ENCODE data around the gene UBTD2.
A peak's percentile ranks its signal among the peaks of the same experiment; 100 is the strongest.
"Not testable (repeated sequence)": the region's sequence is repeated elsewhere in the genome, so short reads cannot be mapped to it uniquely, and the experiment has no call there.

Gene UBTD2, protein sequence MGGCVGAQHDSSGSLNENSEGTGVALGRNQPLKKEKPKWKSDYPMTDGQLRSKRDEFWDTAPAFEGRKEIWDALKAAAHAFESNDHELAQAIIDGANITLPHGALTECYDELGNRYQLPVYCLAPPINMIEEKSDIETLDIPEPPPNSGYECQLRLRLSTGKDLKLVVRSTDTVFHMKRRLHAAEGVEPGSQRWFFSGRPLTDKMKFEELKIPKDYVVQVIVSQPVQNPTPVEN

GRCh38 chr5:172283020-172283861 lies at the start of gene UBTD2:
TSS of gene UBTD2 (minus strand) at chr5:172283764. CDS start at chr5:172283665, 99 bp downstream.
- DNase-seq, result peak; percentile 78

GRCh38 chr5:172326901-172327300 lies 43.3 kb upstream of the UBTD2 start:
- not testable (repeated sequence) for DNase-seq

GRCh38 chr5:172325452-172325851 lies 41.9 kb upstream of the UBTD2 start:
- DNase-seq, result no peak

- peak; percentile 77 for DNase-seq
Observed at GRCh38 chr5:172322028-172322965, 38.7 kb upstream of the UBTD2 start.

DNA sequence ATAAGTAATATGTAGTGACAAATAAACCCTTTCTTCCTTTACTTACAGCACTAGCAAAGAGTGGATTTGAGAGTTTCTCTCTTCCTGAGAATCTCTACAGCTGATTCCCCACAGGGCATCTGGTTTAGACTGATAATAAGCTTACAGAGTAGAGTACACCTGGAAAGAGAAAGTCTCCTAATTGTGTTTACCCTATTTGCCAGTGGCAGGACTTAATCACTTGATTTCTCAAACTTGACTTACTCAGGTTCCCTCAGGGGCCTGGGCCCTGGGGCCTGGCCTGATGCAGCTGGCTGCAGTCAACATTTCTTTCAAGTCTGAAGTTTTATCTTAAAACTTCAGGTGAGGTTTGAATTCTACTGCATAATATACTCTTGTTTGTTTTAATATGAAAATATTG lies 38.0 kb upstream of the UBTD2 start:
- DNase-seq, result no peak

- no peak for DNase-seq
Observed at GRCh38 chr5:172319708-172320441, 36.3 kb upstream of the UBTD2 start.

DNA sequence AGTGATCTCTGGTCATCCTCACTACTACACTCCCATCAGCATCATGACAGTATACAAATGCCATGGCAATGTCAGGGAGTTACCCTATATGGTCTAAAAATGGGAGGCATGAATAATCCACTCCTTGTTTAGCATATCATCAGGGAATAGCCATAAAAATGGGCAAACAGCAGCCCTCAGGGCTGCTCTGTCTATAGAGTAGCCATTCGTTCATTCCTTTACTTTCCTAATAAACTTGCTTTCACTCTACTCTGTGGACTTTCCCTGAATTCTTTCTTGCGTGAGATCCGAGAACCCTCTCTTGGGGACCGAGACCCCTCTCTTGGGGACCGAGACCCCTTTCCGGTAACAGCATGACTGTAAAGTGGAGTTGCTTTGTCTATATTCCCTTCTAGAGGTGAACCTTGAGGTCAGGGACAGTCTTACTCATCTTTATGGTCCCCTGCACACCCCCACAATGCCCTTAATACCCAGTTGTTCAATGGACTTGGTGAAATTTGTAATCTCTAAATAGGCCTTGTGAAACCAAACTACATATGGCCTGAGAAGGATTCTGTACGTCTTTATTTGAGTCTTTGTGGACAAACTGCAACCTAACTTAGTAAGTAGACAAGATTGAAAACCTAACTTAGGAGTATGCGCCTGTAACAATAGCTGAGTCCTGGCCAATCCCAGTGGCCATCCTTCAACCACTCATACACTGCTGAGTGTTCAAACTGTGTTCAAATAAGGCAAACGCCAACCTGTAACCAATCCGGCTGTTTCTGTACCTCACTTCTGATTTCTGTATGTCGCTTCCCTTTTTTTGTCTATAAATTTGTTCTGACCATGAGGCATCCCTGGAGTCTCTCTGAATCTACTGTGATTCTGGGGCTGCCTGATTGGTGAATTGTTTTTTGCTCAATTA lies 32.3 kb upstream of the UBTD2 start:
- no peak for DNase-seq

GRCh38 chr5:172313915-172314314 lies 30.4 kb upstream of the UBTD2 start:
- no peak for DNase-seq

GRCh38 chr5:172312286-172312685 lies 28.7 kb upstream of the UBTD2 start:
- DNase-seq, result no peak

DNA sequence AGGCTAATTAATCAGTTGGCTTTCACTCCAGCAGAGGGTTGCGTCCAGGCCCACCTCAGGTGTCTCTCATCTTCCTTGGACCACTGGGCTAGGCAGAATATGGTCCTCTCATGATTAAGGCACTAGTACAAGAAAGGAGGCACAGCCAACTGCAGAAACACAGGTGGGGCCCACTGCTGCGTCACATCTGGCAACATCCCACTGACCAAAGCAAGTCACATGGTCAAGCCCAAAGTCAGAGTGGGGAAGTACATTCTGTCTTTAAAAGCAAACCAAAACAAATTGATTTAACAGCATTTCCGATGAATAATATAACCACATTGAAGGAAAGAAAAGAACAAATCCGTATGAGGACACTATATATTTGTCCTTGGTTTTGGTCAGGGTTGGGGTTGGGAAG lies 28.0 kb upstream of the UBTD2 start:
- DNase-seq, result no peak

GRCh38 chr5:172311026-172311425 lies 27.5 kb upstream of the UBTD2 start:
- no peak for DNase-seq

DNA sequence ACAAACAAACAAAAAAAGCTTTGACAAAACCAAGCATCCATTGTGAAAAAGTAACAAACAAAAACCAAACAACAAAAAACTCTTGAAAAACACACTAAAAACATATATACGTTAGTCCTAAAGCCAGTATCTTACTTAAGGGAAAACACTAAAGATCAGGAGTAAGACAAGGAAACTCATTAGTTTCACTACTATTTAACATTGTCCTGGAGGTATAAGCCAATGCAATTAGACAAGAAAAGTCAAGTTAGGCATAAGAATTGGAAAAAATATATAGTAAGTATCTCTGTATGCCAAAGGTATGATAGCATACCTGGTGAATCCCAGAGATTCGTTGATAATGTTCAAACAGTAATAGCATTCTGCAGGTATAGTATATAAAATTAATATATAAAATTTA lies 21.8 kb upstream of the UBTD2 start:
- DNase-seq, result no peak

- DNase-seq, result no peak
Observed at GRCh38 chr5:172303572-172304335, 20.2 kb upstream of the UBTD2 start.

DNA sequence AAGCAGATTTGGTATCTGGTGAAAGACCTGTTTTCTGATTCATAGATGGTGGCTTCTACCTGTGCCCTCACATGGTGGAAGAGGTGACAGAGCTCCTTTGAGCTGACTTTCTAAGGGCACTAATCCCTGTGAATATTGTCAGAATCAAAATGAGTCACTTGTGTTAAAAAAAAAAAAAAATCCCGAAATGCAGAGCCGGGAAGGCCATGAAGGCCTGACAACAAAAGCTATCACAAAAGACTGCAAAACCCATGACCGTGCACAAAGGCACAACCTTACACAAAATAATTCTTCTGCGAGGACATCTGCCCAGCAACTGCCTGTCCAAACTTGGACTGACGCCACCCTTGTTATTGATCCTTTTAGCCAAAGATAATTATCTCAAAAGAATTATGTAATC lies 19.6 kb upstream of the UBTD2 start:
- DNase-seq, result no peak

DNA sequence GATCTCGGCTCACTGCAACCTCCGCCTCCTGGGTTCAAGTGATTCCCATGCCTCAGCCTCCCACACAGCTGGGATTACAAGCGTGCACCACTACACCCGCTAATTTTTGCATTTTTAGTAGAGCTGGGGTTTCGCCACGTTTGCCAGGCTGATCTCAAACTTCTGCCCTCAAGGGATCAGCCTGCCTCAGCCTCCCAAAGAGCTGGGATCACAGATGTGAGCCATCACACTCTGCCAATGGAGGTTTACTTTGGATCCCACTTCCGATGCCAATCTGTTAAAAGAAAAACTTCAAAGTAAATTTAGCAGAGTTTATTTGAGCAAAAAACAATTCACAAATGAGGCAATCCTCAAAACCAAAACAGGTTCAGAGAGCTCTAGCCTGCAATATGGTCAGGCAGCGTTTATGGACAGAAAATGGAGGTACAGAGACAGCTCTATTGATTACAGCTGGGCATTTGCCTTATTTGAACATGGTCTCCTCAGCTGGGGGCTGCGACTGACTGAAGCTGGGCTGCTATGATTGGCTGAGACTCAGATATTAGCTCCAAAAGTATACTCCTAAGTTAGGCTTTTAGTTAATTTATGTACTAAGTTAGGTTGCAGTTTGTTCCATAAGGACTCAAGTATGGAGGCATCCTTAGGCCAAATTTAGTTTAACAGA lies 18.6 kb upstream of the UBTD2 start:
- no peak for DNase-seq

- no peak for DNase-seq
Observed at GRCh38 chr5:172299916-172300439, 16.4 kb upstream of the UBTD2 start.

- DNase-seq, result no peak
Observed at GRCh38 chr5:172294831-172295230, 11.3 kb upstream of the UBTD2 start.

GRCh38 chr5:172293745-172294342 lies 10.3 kb upstream of the UBTD2 start:
- no peak for DNase-seq

DNA sequence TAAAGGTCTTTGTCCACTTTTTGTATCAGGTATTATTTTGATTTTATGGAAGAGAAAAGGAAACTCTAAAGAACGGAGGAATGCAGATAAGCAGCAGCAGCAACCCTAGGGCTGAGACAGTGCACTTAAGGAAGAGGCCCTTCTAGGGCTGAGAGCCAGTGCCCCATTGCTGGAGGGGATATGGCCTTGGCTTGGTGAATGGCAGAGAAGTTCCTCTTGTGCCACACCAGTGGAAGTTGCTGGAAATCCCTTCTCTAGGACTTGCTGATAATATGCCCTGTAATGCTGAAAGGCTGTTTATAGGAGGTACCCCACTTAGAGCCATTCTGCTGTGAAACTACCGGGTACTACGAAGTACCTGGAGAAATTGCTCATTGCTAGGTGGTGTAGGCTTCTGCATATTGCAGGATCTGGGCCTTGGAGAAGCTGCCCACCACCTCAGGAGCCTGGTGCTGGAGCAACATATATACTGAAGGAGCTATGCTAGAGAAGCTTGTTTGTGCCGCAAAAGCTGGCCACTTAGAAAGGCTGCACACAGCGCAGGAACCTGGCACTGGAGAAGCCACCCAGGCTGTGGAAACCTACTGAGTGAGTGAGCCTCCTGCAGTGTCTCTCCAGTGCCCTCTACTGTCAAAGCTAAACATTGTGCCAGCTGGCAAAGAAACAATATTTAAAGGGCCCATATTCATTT lies 9.6 kb upstream of the UBTD2 start:
- peak; percentile 85 for DNase-seq

Data from NCI-H2029 (cell line).